ENCODE results near the gene SCYGR1.

DNA sequence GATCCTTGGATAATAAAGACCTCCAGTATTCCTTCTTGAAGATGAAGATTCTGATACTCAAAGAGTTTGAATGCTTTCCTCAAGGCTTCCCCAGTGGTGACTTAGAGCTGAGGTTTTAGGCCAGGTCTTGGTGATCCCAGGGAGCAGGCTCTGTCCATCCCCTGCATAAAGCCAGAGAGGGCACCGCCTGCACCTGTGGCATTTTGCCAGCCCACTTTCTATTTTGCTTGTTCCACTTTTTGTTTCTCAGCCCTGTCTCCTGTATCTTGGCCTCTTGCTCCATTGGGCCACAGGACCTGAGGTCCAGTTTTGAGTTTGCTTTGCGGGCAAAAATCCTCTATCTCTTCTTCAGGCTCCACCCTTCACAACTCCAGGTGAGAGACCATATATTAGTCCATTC, 6.7 kb upstream of the SCYGR1 start:
- TF ChIP-seq, protein P1, sequence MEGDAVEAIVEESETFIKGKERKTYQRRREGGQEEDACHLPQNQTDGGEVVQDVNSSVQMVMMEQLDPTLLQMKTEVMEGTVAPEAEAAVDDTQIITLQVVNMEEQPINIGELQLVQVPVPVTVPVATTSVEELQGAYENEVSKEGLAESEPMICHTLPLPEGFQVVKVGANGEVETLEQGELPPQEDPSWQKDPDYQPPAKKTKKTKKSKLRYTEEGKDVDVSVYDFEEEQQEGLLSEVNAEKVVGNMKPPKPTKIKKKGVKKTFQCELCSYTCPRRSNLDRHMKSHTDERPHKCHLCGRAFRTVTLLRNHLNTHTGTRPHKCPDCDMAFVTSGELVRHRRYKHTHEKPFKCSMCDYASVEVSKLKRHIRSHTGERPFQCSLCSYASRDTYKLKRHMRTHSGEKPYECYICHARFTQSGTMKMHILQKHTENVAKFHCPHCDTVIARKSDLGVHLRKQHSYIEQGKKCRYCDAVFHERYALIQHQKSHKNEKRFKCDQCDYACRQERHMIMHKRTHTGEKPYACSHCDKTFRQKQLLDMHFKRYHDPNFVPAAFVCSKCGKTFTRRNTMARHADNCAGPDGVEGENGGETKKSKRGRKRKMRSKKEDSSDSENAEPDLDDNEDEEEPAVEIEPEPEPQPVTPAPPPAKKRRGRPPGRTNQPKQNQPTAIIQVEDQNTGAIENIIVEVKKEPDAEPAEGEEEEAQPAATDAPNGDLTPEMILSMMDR (IDR thresholded peaks at IDR 0.05; ENCODE audit: low read depth, low read length, poor library complexity, severe bottlenecking), result no peak
- no peak for TF ChIP-seq EZH2phosphoT487 (IDR thresholded peaks at IDR 0.05; ENCODE audit: borderline replicate concordance, low read length)

Data from DOHH2 (cell line).